Vagina (tissue), 2 donors: ENCODE results near the gene TNS3. TPM values are rescaled to one million over a fixed set of nuclear protein-coding genes. Genes with fewer than 3 reads are reported as not detected.

ENCODE experiments used
- DNase-seq, 2 donors: peaks; one replicate each; pipeline ENCODE4 v3.0.0-alpha.2; 2017; ENCODE audit errors: extremely low spot score in 2 of 2
- H3K27ac ChIP-seq: fragments of 200-600 bp; sonication (generic); one replicate; pipeline ENCODE4 v1.5.1; 2019
- H3K27me3 ChIP-seq: fragments of 200-600 bp; sonication (generic); one replicate; pipeline ENCODE4 v1.5.1; 2019
- H3K36me3 ChIP-seq, 2 donors: fragments of 200-600 bp; sonication (generic); one replicate each; pipeline ENCODE4 v1.5.1; 2017 to 2019
- H3K4me1 ChIP-seq: fragments of 200-600 bp; sonication (generic); one replicate; pipeline ENCODE4 v1.5.1; 2019
- H3K4me3 ChIP-seq, 2 donors: fragments of 200-600 bp; sonication (generic); 1 replicate in 1 of 2; 2 replicates in 1 of 2; pipeline ENCODE4 v1.5.1; 2016 to 2019
- H3K9me3 ChIP-seq: fragments of 200-600 bp; sonication (generic); one replicate; pipeline ENCODE4 v1.5.1; 2019
- CTCF ChIP-seq, 3 experiments: fragments of 450-650 bp in 2 of 3; fragments of 200-600 bp in 1 of 3; sonication (generic) in 1 of 3; IDR thresholded peaks; one replicate each; pipeline ENCODE4 v1.5.1; 2017 to 2019; ENCODE audit warnings: antibody characterized with exemption in 3 of 3, mild to moderate bottlenecking in 2 of 3, moderate library complexity in 2 of 3
- POLR2A ChIP-seq, 2 donors: fragments of 450-650 bp; IDR thresholded peaks; one replicate each; pipeline ENCODE4 v1.6.1; 2017; ENCODE audit warnings: antibody characterized with exemption in 2 of 2, mild to moderate bottlenecking in 2 of 2, moderate library complexity in 2 of 2
- POLR2AphosphoS5 ChIP-seq, 2 donors: sonication (generic); formaldehyde crosslinking; IDR thresholded peaks; one replicate each; pipeline ENCODE4 v1.9.0; 2017; ENCODE audit warnings: antibody characterized with exemption in 2 of 2, mild to moderate bottlenecking in 2 of 2, low read depth in 1 of 2; ENCODE audit not compliant: insufficient read depth in 1 of 2
- intact Hi-C: fragments of 100-400 bp; cut with DNase I; formaldehyde crosslinking; loops from one replicate; pipeline ENCODE4 v1.15.1; 2023
- total RNA-seq: library from RNA; depleted of rRNA; stranded (reverse); fragments of >200 nt; gene quantifications from one replicate; pipeline ENCODE4 v1.2.3, GENCODE V29; 2016

TNS3 gene
- total RNA-seq, 1 donor from 2014 or later, result 36.8 TPM

DNA sequence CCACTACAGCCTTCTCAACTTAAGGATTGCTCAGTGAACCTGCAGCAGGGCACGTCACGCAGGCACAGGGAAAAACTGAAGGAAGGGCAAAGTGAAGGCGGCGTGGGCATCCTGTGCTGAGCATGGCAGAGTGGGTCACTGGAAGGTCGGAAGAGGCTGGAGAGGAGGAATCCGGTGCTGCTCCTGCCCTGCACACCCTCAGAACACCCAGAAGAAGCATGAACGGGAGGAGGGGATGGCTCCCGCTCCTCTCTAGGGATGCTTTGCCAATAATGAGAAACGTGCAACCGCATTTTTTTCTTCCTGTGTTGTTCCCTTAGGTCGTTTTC lies 175.1 kb downstream of the TNS3 start:
- DNase-seq, result no peak

DNA sequence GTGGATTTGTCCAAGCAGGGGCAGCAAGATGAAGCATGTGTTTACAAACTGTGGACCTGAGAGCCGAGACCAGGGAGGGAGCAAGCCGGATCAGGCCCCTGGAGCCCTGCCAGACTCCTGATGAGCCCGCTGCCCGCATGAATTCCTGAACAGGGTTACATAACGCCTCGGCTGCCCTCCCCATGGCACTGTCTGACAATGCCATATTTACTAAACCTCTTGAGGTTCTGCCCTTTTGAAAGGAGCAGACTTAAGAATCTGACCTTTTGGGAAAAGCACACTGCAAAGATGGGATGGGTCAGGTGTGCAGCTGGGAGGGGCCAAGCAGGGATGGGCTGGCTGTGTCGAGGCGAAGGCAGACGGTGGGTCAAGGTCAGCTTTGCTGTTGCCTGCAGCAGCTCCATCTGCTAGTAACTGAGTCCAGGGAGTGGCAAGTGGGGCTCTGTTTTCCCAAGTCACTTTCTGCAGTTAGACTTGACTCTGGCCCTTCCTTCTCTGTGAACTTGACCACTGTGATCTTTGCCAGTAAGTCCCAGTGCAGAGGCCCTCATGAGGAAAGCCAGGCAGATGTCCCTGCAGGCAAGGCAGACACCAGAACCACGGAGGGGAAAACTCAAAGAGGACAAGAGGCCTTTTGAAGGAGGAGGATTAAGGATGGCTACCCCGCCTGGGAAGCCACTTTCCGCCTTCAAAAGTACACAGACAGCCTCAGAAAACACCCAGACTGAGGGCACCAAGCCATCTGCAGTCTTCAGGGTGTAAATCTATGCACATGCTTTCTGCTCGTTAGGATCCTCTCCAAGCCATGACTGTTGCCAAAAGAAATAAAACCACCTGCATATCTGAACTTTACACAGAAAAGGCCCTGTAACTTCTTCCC lies 175.8 kb downstream of the TNS3 start:
- H3K9me3 ChIP-seq, result no peaks in the 10 kb centered on the region
- TF ChIP-seq POLR2AphosphoS5 (IDR thresholded peaks at IDR 0.05; ENCODE audit: insufficient read depth in 1 of 2, low read depth in 1 of 2) (peak; percentile 47 to 56), CTCF (IDR thresholded peaks at IDR 0.05) (no peak), POLR2A (IDR thresholded peaks at IDR 0.05) (no peak)
- peak overlapping the region; percentile 63 for H3K27ac ChIP-seq
- intact Hi-C loops, result no loop called here
- no peaks in the 10 kb centered on the region for H3K27me3 ChIP-seq
- H3K4me1 ChIP-seq, result peaks cover 24% of the 10 kb centered on the region
- DNase-seq, result no peak
- peak overlapping the region in 1 of 2 donors; percentile 18 for H3K4me3 ChIP-seq
- no peaks in the 10 kb centered on the region for H3K36me3 ChIP-seq

More for the DNA sequence above, 175.1 kb downstream of the TNS3 start:
- no peaks in the 10 kb centered on the region for H3K36me3 ChIP-seq
- H3K27ac ChIP-seq, result peak overlapping the region; percentile 63
- no peaks in the 10 kb centered on the region for H3K27me3 ChIP-seq
- intact Hi-C loops, result no loop called here
- H3K4me3 ChIP-seq, result no peak overlapping the region
- no peak for TF ChIP-seq CTCF (IDR thresholded peaks at IDR 0.05)
- TF ChIP-seq POLR2A (IDR thresholded peaks at IDR 0.05), result no peak
- no peak for TF ChIP-seq POLR2AphosphoS5 (IDR thresholded peaks at IDR 0.05; ENCODE audit: insufficient read depth in 1 of 2, low read depth in 1 of 2)
- H3K9me3 ChIP-seq, result no peaks in the 10 kb centered on the region
- H3K4me1 ChIP-seq, result peaks cover 24% of the 10 kb centered on the region

DNA sequence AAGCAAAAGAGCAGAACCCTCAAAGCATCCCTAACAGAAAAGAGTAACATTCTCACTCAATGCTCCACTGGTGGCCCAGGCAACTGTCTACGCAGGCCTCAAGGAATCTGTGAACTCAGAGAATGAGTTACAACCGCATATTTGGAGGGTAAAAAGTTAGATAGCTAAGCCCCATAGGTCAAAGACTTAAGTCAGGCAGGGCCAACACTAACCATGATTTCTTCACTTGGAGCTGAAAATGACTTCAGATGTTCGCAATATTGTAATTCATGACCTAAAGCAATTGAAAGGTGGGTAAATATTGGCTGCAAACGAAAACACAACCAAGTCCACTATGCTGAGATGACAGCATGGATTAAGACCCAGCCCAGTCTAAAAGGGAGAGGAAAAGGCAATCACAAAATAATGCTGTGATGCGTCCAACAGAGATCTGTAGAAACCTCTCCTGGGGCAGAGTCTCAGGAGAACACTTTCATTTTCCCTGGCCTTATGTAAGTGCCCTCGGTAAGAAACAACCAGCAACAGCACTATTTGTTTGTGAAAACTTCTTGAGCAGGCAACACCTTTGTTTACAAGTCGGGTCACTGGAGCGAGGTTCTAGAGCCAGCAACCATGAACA lies 176.5 kb downstream of the TNS3 start:
- H3K36me3 ChIP-seq, result no peaks in the 10 kb centered on the region
- DNase-seq, result no peak
- H3K4me3 ChIP-seq, result peak overlapping the region in 1 of 2 donors; percentile 18
- TF ChIP-seq POLR2AphosphoS5 (IDR thresholded peaks at IDR 0.05; ENCODE audit: insufficient read depth in 1 of 2, low read depth in 1 of 2), result no peak
- TF ChIP-seq CTCF (IDR thresholded peaks at IDR 0.05), result no peak
- no peak for TF ChIP-seq POLR2A (IDR thresholded peaks at IDR 0.05)
- H3K9me3 ChIP-seq, result no peaks in the 10 kb centered on the region
- H3K27me3 ChIP-seq, result no peaks in the 10 kb centered on the region
- H3K27ac ChIP-seq, result peak overlapping the region; percentile 63
- intact Hi-C loops, result no loop called here
- H3K4me1 ChIP-seq, result peaks cover 24% of the 10 kb centered on the region

DNA sequence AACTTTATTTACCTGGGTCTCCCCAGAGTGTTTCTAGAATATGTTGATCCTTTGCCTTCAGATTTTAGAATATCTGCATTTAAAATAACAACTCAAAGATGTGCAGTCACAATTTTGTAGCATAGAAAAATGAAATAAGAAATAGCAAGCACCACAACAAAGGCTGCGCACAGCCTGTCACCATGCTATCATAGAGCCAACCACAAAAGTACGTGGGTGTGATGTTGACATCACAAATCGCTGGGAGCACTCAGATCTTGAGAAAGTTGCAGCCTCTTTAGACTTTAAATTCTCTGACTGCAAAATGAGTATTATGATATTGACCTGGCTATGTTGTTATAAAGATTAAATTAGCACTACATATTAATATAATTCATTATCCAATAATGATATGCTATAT lies 177.9 kb downstream of the TNS3 start:
- no peak for DNase-seq
- no peak overlapping the region for H3K27ac ChIP-seq

More for the DNA sequence above, 177.9 kb downstream of the TNS3 start:
- no peak for TF ChIP-seq POLR2A (IDR thresholded peaks at IDR 0.05)
- no peak for TF ChIP-seq CTCF (IDR thresholded peaks at IDR 0.05)
- no peak for TF ChIP-seq POLR2AphosphoS5 (IDR thresholded peaks at IDR 0.05; ENCODE audit: insufficient read depth in 1 of 2, low read depth in 1 of 2)
- intact Hi-C loops, result no loop called here
- H3K4me1 ChIP-seq, result peaks cover 24% of the 10 kb centered on the region
- no peak overlapping the region for H3K4me3 ChIP-seq
- H3K9me3 ChIP-seq, result no peaks in the 10 kb centered on the region
- H3K36me3 ChIP-seq, result no peaks in the 10 kb centered on the region
- no peaks in the 10 kb centered on the region for H3K27me3 ChIP-seq
